Adrenal gland (tissue), 5 donors: Measurements from ENCODE around the gene CYP1B1.

Experiments
- CTCF ChIP-seq, 6 experiments: fragments of 450-650 bp in 4 of 6; fragments of 200-600 bp in 2 of 6; sonication (generic) in 1 of 6; IDR thresholded peaks; 1 replicate in 5 of 6; 2 replicates in 1 of 6; pipeline versions ENCODE4 v1.5.1 to v1.8.0; 2016 to 2021; ENCODE audit warnings: antibody characterized with exemption in 6 of 6, mild to moderate bottlenecking in 2 of 6, moderate library complexity in 1 of 6
- POLR2A ChIP-seq, 2 donors: fragments of 450-650 bp; IDR thresholded peaks; one replicate each; pipeline ENCODE4 v1.6.1; 2017; ENCODE audit warnings: antibody characterized with exemption in 2 of 2, mild to moderate bottlenecking in 2 of 2, moderate library complexity in 1 of 2
- donor health status: DM: no; HTN: no; CAD: no.

DNA sequence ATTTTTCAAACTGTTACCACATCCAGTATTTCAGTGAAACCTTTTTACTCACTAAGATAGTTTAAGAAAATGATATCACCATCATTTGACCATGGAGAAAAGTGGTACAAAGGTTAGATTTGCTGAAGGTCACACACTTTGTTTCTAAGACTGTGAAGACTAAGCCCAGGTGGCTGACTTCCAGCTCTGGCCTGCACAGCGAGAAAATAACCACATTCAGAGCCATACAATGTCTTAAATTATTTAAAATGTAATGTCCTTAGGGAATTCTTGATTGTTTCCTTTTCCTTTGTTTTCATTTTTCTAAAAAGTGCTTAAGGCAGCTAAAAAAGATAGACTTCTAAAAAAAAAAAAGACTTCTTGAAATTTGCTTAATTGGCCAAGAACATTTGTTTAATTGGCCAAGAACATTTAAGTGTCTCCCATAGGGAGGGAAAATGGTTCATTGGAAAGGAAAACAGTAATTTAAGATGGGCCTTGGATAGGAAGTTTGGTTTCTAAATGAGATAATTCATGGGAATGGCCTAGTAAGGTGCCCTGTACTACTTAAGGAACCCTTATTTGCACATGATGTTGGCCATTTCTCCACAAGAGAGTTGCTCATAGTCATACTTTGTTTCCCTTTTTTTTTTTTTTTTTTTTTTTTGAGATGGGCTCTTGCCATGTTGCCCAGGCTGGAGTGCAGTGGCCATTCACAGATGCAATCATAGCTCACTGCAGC lies 45.2 kb downstream of the CYP1B1 start:
- no peak for TF ChIP-seq CTCF (IDR thresholded peaks at IDR 0.05)
- no peak for TF ChIP-seq POLR2A (IDR thresholded peaks at IDR 0.05)
